ENCODE data around the gene LAMTOR2. TPM values are rescaled to one million over a fixed set of nuclear protein-coding genes. Genes with fewer than 3 reads are reported as not detected.
A peak's percentile ranks its signal among the peaks of the same experiment; 100 is the strongest.

Gene LAMTOR2
- total and polyA plus RNA-seq, 7 donors = 46.1 to 101 (median 63.9) TPM

DNA sequence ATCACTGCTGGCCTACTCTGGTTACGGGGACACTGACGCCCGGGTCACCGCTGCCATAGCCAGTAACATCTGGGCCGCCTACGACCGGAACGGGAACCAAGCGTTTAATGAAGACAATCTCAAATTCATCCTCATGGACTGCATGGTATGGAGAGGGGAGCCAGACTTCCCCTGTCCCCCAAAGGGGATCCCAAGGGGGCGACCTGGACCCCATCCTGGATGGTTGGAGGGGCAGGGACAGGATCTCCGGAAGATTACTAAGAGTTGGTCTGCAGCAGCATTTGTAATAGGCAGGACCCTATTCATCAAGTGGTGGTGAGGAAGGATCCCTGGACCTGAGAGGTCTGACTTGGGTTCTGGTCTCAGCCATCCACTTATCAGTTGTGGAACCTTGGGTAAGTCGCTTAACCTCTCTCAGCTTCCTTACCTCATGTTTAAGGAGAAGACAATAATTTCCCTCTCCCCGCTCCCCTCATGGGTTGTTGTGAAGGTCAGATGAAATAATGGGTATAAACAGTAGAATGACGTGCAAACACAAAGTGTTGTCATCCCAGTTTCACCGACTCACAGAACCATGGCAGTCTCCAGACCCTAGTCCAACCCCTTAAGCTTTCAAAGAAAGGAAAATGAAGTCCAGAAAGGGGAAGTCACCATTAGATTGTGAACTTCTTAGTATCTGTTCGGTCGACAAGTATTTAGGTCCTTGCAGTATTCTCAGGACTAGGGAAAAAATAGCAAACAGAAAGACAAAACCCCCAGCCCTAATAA is 883 bp downstream of the LAMTOR2 start:
- TF ChIP-seq, protein P1, sequence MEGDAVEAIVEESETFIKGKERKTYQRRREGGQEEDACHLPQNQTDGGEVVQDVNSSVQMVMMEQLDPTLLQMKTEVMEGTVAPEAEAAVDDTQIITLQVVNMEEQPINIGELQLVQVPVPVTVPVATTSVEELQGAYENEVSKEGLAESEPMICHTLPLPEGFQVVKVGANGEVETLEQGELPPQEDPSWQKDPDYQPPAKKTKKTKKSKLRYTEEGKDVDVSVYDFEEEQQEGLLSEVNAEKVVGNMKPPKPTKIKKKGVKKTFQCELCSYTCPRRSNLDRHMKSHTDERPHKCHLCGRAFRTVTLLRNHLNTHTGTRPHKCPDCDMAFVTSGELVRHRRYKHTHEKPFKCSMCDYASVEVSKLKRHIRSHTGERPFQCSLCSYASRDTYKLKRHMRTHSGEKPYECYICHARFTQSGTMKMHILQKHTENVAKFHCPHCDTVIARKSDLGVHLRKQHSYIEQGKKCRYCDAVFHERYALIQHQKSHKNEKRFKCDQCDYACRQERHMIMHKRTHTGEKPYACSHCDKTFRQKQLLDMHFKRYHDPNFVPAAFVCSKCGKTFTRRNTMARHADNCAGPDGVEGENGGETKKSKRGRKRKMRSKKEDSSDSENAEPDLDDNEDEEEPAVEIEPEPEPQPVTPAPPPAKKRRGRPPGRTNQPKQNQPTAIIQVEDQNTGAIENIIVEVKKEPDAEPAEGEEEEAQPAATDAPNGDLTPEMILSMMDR (IDR thresholded peaks at IDR 0.05) = no peak
- ATAC-seq = no peak
- intact Hi-C loops (cut with DNase I) = loop anchor here in 1 of 2 donors (5.0 kb wide), 1 partner anchor 38 kb away; no protein-coding TSS in a partner anchor

GRCh38 chr1:156056326-156056849 is 1.8 kb downstream of the LAMTOR2 start:
- no peaks in the 10 kb centered on the region for H3K9me3 ChIP-seq
- H3K36me3 ChIP-seq (ENCODE audit: insufficient read depth in 1 of 2, low read depth in 1 of 2) = peaks cover 0 to 32% of the 10 kb centered on the region in 2 donors
- no peaks in the 10 kb centered on the region for H3K27me3 ChIP-seq (ENCODE audit: insufficient read depth in 3 of 3, low read length in 2 of 3)
- H3K27ac ChIP-seq = no peak overlapping the region
- H3K4me1 ChIP-seq = peaks cover 17% of the 10 kb centered on the region
- DNase-seq (no peak), ATAC-seq (no peak)
- WGBS, 3 donors = 94 to 100% (median 98%) methylated on average over 1 of the region's 1 CpG
- no peak overlapping the region for H3K4me3 ChIP-seq
- TF ChIP-seq, protein P1 (IDR thresholded peaks at IDR 0.05) = no peak
- intact Hi-C loops (cut with DNase I) = loop anchor here in 1 of 2 donors (5.0 kb wide), 1 partner anchor 39 kb away; no protein-coding TSS in a partner anchor

More for the DNA sequence above, 883 bp downstream of the LAMTOR2 start:
- no peak for DNase-seq
- Histone ChIP-seq H3K4me3 (peak overlapping the region; percentile 97), H3K27me3 (ENCODE audit: insufficient read depth in 3 of 3, low read length in 2 of 3) (no peaks in the 10 kb centered on the region), H3K4me1 (peaks cover 26% of the 10 kb centered on the region), H3K9me3 (no peaks in the 10 kb centered on the region), H3K36me3 (ENCODE audit: insufficient read depth in 1 of 2, low read depth in 1 of 2) (peaks cover 0 to 33% of the 10 kb centered on the region in 2 donors), H3K27ac (peak overlapping the region; percentile 96)
- 25 to 27% (median 26%) methylated on average over 17 of the region's 17 CpGs for WGBS, 3 donors

GRCh38 chr1:156060937-156061636 is 6.5 kb downstream of the LAMTOR2 start, which contains the start of gene RAB25:
RAB25 (plus strand) TSS chr1:156061160; CDS start chr1:156061401, 241 bp downstream.
- intact Hi-C loops (cut with DNase I) = no loop called here
- no peaks in the 10 kb centered on the region for H3K27me3 ChIP-seq (ENCODE audit: insufficient read depth in 3 of 3, low read length in 2 of 3)
- no peak within 1 kb of the TSS for H3K4me3 ChIP-seq
- H3K9me3 ChIP-seq = no peaks in the 10 kb centered on the region
- H3K4me1 ChIP-seq = no peaks in the 10 kb centered on the region
- H3K36me3 ChIP-seq (ENCODE audit: insufficient read depth in 1 of 2, low read depth in 1 of 2) = peaks cover 0 to 24% of the 10 kb centered on the region in 2 donors
- no peak within 1 kb of the TSS for H3K27ac ChIP-seq
- 51 to 60% (median 56%) methylated on average over 11 of the region's 11 CpGs for WGBS, 3 donors
- ATAC-seq = no peak
- no peak for DNase-seq
- TF ChIP-seq, protein P1 (IDR thresholded peaks at IDR 0.05) = no peak

DNA sequence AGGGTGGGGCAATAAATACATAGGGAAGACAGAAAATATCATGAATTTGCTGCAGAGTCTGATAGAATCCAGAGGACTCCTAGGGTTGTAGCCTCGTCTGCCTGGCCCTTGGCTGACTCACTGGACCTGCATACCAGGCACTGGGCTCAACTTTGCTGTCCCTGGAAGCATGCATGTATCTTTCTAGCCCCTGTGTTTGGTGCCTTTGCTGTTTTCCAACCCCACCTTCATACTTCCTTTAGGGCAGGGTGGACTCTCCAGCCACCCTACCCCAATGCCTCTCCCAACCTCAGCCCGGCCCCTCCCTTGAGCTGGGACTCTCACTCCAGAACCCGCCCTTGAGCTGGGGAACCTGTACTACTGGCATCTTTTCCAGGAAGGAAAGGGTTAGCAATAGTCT is 7.6 kb downstream of the LAMTOR2 start:
- WGBS, 3 donors = 94 to 97% (median 97%) methylated on average over 3 of the region's 3 CpGs
- H3K27me3 ChIP-seq (ENCODE audit: insufficient read depth in 3 of 3, low read length in 2 of 3) = no peaks in the 10 kb centered on the region
- no peak overlapping the region for H3K4me3 ChIP-seq
- no peaks in the 10 kb centered on the region for H3K4me1 ChIP-seq
- H3K9me3 ChIP-seq = no peaks in the 10 kb centered on the region
- peaks cover 0 to 16% of the 10 kb centered on the region in 2 donors for H3K36me3 ChIP-seq (ENCODE audit: insufficient read depth in 1 of 2, low read depth in 1 of 2)
- no peak for DNase-seq
- no peak for ATAC-seq
- no peak overlapping the region for H3K27ac ChIP-seq
- intact Hi-C loops (cut with DNase I) = no loop called here
- TF ChIP-seq, protein P1 (IDR thresholded peaks at IDR 0.05) = no peak
